ENCODE results near the gene EFR3B. TPM values are rescaled to one million over a fixed set of nuclear protein-coding genes. Genes with fewer than 3 reads are reported as not detected.
A peak's percentile ranks its signal among the peaks of the same experiment; 100 is the strongest.
"Not testable (repeated sequence)": the region's sequence is repeated elsewhere in the genome, so short reads cannot be mapped to it uniquely, and the experiment has no call there.

The EFR3B gene
- polyA plus RNA-seq, 3 donors, result not detected

DNA sequence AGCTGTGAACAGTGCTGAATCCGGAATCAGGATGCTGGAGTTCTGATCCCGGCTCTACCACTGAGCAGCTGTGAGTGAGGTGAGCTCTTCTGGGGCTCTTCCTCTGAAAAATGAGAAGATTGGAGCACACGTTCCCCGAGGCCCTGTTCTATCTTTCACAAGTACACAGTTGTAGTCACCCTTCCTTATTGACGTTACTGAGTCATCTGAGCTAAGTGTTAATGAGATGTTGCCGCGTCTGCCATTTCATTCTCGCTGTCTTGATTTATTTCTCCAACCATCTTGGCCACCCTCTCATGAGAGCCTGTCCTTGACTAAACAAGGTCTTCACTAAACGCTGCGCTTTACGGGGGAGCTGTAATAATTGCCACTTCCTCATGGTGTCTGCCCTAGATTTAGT is 31.9 kb upstream of the EFR3B start:
- Mint-ChIP-seq H3K27ac (peak overlapping the region in 1 of 7 donors; percentile 8), H3K9me3 (no peaks in the 10 kb centered on the region), H3K4me1 (peaks cover 7% of the 10 kb centered on the region), H3K27me3 (ENCODE audit: low read depth in 3 of 3) (peaks cover 2 to 4% (median 3%) of the 10 kb centered on the region in 3 donors), H3K36me3 (no peaks in the 10 kb centered on the region), H3K4me3 (peak overlapping the region; percentile 32 to 73)
- Histone ChIP-seq H3K36me3 (replicated peaks in 1 of 2; ENCODE audit: control insufficient read depth in 1 of 2, insufficient read depth in 2 of 2, low read length in 2 of 2) (no peaks in the 10 kb centered on the region), H3K9me3 (replicated peaks in 1 of 2; ENCODE audit: control insufficient read depth in 1 of 2, insufficient read depth in 1 of 2, low read length in 2 of 2) (no peaks in the 10 kb centered on the region), H3K4me3 (replicated peaks in 1 of 3; ENCODE audit: low read depth in 2 of 3, low read length in 3 of 3) (no peak overlapping the region), H3K27me3 (ENCODE audit: control insufficient read depth in 2 of 2, insufficient read depth in 2 of 2, low read length in 2 of 2) (no peaks in the 10 kb centered on the region), H3K4me2 (replicated peaks; ENCODE audit: extremely low read depth, low read length, poor library complexity, severe bottlenecking) (no peak overlapping the region), H4K20me1 (ENCODE audit: insufficient read depth, low read length) (no peaks in the 10 kb centered on the region), H3K79me2 (ENCODE audit: insufficient read depth, low read length) (no peaks in the 10 kb centered on the region), H3K4me1 (ENCODE audit: control insufficient read depth in 1 of 2, insufficient read depth in 2 of 2, low read length in 2 of 2) (no peaks in the 10 kb centered on the region), H2AFZ (ENCODE audit: insufficient read depth, low read depth, low read length, poor library complexity, severe bottlenecking) (peak overlapping the region; percentile 59), H3K9ac (ENCODE audit: insufficient read depth, low read length, poor library complexity, severe bottlenecking) (no peak overlapping the region), H3K27ac (ENCODE audit: low read depth in 1 of 2, low read length in 2 of 2) (no peak overlapping the region)
- no peak for DNase-seq
- WGBS (ENCODE audit: insufficient coverage), result 79% methylated on average over 2 of the region's 11 CpGs
- intact Hi-C loops (cut with micrococcal nuclease), result no loop called here
- no peak for TF ChIP-seq CTCF (IDR thresholded peaks at IDR 0.05)

DNA sequence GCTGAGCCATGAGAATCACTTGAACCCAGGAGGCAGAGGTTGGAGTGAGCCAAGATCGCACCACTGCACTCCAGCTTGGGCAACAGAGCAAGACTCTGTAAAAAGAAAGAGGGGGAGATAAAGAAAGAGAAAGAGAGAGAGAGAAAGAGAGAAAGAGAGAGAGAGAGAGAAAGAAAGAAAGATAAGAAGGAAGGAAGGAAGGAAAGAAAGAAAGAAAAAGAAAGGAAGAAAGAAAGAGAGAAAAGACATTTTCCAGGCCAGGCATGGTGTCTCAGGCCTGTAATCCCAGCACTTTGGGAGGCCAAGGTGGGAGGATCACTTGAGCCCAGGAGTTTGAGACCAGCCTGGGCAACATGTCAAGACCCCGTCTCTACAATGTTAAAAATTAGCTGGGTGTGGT is 30.5 kb upstream of the EFR3B start:
- H3K9me3 ChIP-seq (replicated peaks in 1 of 2; ENCODE audit: control insufficient read depth in 1 of 2, insufficient read depth in 1 of 2, low read length in 2 of 2); H2AFZ ChIP-seq (ENCODE audit: insufficient read depth, low read depth, low read length, poor library complexity, severe bottlenecking); H3K27ac ChIP-seq (ENCODE audit: low read depth in 1 of 2, low read length in 2 of 2); H3K4me2 ChIP-seq (replicated peaks; ENCODE audit: extremely low read depth, low read length, poor library complexity, severe bottlenecking); H3K27me3 ChIP-seq (ENCODE audit: control insufficient read depth in 2 of 2, insufficient read depth in 2 of 2, low read length in 2 of 2); H3K79me2 ChIP-seq (ENCODE audit: insufficient read depth, low read length); H3K9me3 Mint-ChIP-seq; H3K4me3 ChIP-seq (replicated peaks in 1 of 3; ENCODE audit: low read depth in 2 of 3, low read length in 3 of 3); H4K20me1 ChIP-seq (ENCODE audit: insufficient read depth, low read length); H3K4me1 ChIP-seq (ENCODE audit: control insufficient read depth in 1 of 2, insufficient read depth in 2 of 2, low read length in 2 of 2); intact Hi-C loops (cut with micrococcal nuclease); H3K9ac ChIP-seq (ENCODE audit: insufficient read depth, low read length, poor library complexity, severe bottlenecking); H3K36me3 ChIP-seq (replicated peaks in 1 of 2; ENCODE audit: control insufficient read depth in 1 of 2, insufficient read depth in 2 of 2, low read length in 2 of 2); DNase-seq; H3K27me3 Mint-ChIP-seq (ENCODE audit: low read depth in 3 of 3); H3K4me1 Mint-ChIP-seq; H3K36me3 Mint-ChIP-seq: not testable (repeated sequence)
- WGBS (ENCODE audit: insufficient coverage), result 100% methylated on average over 2 of the region's 2 CpGs
- Mint-ChIP-seq H3K4me3 (peak overlapping the region in 1 of 2 donors; percentile 11), H3K27ac (peak overlapping the region in 1 of 7 donors; percentile 73)
